ENCODE data around the gene TMED4.

GRCh38 chr7:44583146-44583865 lies 1.3 kb upstream of the TMED4 start:
- TF ChIP-seq CTCF (IDR thresholded peaks at IDR 0.05; ENCODE audit: insufficient read depth, low read length, poor library complexity, severe bottlenecking) (no peak), EZH2phosphoT487 (conservative IDR thresholded peaks at IDR 0.05; ENCODE audit: low read length) (no peak)
